Activated naive CD4-positive, alpha-beta T cell (primary cell): Measurements from ENCODE around the gene HEXD.
"Not testable (repeated sequence)": the region's sequence is repeated elsewhere in the genome, so short reads cannot be mapped to it uniquely, and the experiment has no call there.

ENCODE experiments used
- DNase-seq, 4 experiments: peaks; one replicate each; lab custom pipeline; 2025; lab: John Stamatoyannopoulos, UW

Gene HEXD

GRCh38 chr17:82396601-82397435 is 21.3 kb upstream of the HEXD start:
- no peak for DNase-seq

GRCh38 chr17:82397449-82398335 is 20.5 kb upstream of the HEXD start:
- DNase-seq = no peak

- DNase-seq = no peak
Observed at GRCh38 chr17:82399041-82399441, 19.1 kb upstream of the HEXD start.

GRCh38 chr17:82399601-82400101 is 18.5 kb upstream of the HEXD start:
- no peak for DNase-seq

GRCh38 chr17:82400206-82400605 is 17.9 kb upstream of the HEXD start:
- DNase-seq = no peak

- peak in 2 of 4 experiments; percentile 20 to 25 for DNase-seq
Observed at GRCh38 chr17:82400830-82401229, 17.3 kb upstream of the HEXD start.

- no peak for DNase-seq
Observed at GRCh38 chr17:82402865-82403264, 15.3 kb upstream of the HEXD start.

- no peak for DNase-seq
Observed at GRCh38 chr17:82403662-82404660, 14.2 kb upstream of the HEXD start.

GRCh38 chr17:82405051-82405450 is 13.1 kb upstream of the HEXD start:
- no peak for DNase-seq

GRCh38 chr17:82406131-82406671 is 11.9 kb upstream of the HEXD start:
- DNase-seq = no peak

- no peak for DNase-seq
Observed at GRCh38 chr17:82407255-82407654, 10.9 kb upstream of the HEXD start.

GRCh38 chr17:82408288-82408937 is 9.7 kb upstream of the HEXD start:
- no peak for DNase-seq

GRCh38 chr17:82408938-82409318 is 9.2 kb upstream of the HEXD start:
- DNase-seq = no peak

- no peak for DNase-seq
Observed at GRCh38 chr17:82410014-82410716, 8.0 kb upstream of the HEXD start.

GRCh38 chr17:82411396-82412053 is 6.6 kb upstream of the HEXD start:
- no peak for DNase-seq

GRCh38 chr17:82412081-82412480 is 6.1 kb upstream of the HEXD start:
- not testable (repeated sequence) for DNase-seq

GRCh38 chr17:82412535-82413520 is 5.3 kb upstream of the HEXD start:
- DNase-seq = no peak

GRCh38 chr17:82414548-82415281 is 3.4 kb upstream of the HEXD start:
- DNase-seq = peak; percentile 29 to 60 (median 44)
